HG03558 (cell line): Measurements from ENCODE around the gene SCGB1D1.

Source experiments
- ATAC-seq: cut with Tn5 transposase; IDR thresholded peaks from one replicate; pipeline ENCODE4 v1.9.1; 2021; ENCODE audit warnings: moderate number of reproducible peaks; ENCODE audit not compliant: unreplicated experiment; ENCODE audit errors: extremely low read depth

SCGB1D1 gene, protein sequence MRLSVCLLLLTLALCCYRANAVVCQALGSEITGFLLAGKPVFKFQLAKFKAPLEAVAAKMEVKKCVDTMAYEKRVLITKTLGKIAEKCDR

DNA sequence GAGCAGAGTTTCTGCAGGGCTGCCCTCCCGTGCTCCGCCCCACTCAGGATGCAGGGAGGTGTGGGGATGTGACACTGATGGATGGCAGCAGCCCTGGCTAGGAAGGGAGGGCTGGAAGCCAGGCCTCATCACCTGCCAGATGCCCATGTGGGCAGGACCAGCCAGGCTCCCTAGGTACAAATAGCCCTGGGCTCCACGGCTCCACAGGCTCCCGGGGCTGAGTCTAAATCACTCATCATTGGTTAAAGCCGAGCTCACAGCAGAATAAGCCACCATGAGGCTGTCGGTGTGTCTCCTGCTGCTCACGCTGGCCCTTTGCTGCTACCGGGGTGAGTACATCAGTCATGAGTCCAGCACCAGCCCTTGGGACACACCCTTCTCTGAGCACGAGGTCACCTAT, at the start of gene SCGB1D1:
TSS of gene SCGB1D1 (plus strand) at position 206 of the 400 bp plus-strand sequence. CDS start at position 275, 69 bp downstream.
- no peak for ATAC-seq

DNA sequence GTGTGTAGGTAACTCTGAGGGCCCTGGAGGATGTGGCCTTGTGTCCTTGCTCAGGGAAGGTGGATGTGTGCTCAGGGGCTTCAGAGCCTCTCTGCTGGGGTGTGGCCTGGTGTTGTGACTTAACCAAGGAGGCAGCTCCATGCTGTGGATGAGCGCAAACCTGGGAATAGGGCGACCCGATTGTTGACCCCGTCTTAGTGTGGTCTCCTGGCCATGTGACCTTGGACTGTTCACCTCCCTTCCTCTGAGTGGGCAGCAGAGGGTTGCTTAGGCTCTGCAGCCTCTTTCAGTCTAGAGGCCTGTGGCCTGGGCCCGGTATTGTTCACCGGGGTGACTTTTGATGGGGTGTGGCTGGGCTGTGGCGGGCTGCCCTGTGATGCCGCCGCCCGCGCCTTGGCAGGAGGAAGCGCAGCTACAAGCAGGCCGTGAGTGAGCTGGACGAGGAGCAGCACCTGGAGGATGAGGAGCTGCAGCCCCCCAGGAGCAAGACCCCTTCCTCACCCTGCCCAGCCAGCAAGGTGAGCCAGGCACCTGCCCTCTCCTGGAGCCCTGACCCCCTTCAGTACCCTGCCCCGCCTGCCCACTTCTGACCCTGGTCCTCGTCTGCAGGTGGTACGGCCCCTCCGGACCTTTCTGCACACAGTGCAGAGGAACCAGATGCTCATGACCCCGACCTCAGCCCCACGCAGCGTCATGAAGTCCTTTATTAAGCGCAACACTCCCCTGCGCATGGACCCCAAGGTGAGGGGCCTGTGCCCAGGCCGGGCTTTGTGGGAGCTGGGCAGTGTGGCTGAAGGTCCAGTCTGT, 49.5 kb upstream of the SCGB1D1 start:
- ATAC-seq = no peak

DNA sequence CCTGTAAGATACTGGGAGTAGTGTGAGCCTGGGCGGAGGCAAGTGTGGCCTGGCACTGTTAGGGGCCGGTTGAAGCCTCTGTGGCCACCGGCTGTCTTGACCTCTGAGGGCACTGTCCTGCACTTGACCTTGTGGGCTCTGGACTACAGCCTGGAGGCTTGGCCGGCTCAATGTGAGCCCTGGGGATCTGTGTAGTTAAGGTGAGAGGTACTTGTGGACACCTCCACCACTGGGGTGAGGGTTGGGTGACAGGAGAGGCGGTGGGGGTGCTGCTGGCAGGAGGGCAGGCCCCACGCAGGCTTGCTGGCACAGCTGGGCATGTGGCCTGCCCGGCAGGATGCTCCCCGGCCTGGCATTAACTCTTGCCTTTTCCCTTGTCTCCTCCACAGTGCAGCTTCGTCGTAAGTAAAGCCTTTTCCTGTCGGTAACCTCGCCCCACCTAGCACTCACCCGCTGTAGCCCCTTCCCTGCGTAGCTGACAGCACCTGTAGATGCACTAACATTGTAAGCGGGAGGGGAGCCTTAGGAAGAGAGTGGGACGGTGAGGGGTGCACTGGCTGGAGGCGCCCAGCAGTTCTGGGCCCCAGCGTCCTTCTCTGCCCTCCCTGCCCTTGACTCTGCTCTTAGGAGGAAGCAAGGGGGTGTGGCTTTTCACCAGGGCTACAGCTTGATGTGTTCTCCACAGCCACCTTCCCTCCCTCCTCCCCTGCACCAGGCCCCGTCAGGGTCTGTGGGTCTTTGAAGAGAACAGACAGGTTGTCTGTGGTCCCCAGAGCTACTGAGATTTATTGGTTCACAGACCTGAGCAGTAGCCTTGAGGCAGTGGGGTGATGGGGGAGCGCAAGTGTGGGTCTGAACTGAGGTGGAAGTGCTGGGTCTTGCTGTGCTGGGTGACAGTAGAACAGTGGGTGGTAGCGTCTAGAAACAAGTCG, 48.6 kb upstream of the SCGB1D1 start:
- no peak for ATAC-seq

DNA sequence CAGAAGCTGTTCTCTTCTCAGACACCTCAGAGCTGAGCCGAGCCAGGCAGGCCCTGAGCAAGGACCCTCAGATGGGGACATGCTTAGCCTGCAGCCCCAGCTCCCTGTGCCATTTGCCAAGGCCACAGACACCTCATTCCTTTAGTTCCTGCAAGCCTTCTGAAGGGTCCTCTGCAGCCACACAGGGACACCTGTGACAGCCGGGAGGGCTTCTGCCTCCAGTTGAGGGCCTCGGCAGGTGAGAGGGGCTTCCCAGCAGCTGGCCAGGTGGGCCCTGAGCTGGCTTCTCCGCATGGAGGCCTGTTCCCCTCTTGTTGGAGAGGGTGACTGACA, 48.0 kb upstream of the SCGB1D1 start:
- no peak for ATAC-seq

DNA sequence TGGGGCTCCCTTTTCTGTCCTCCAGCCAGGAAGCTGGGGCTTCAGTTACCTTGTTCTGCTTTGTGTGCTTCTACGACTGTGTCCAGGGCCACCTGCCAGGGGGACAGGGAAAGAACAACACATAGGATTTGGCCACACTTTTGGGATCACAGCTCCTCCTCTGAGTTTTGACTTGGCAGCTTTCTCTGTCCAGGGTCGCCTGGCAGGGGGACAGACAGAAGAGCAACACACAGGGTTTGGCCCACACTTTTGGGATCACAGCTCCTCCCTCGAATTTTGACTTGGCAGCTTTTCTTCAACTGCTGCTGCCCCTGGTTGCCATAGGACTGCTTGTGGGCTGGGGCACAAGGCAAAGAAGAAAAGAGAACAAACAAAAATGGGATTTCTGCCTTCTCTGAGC, 47.1 kb upstream of the SCGB1D1 start:
- ATAC-seq = no peak

DNA sequence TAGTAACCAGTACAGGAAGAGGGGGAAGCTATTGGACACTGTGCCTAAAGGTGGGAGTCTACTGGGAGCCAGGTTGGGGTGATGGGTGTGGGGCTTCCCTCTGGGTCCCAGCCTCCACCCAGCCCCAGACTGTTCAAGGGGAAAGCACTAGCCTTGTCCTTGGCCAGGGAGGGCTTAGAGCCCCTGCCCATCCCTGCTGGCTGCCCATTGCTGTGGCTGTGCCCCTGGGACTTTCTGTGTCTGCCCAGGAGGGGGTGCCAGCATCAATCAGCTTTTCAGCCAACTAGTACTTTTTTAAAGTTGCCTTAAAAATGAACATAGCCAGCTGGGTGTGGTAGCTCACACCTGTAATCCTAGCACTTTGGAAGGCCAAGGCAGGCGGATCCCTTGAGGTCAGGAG, 46.3 kb upstream of the SCGB1D1 start:
- no peak for ATAC-seq

DNA sequence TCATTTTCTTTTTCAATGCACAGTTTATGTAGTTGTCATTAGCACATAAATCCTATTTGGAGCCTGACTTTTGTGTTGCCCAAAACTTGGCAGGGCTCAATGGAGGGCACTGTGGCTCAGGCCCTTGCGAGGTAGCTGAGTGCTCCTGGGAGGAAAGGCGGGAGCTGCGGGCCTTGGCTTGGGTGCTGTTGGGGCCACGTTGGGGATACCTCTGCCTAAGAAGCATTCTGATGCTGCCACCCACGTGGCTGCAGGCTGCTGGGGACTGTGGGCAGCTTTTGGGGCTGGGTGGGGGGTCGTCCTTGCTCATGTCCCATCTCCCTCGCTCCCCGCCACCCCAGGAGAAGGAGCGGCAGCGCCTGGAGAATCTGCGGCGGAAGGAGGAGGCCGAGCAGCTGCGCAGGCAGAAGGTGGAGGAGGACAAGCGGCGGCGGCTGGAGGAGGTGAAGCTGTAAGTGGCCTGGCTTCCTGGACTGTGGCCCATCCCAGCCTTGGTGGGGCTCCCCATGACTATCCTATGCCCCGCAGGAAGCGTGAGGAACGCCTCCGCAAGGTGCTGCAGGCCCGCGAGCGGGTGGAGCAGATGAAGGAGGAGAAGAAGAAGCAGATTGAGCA, 45.3 kb upstream of the SCGB1D1 start:
- no peak for ATAC-seq

DNA sequence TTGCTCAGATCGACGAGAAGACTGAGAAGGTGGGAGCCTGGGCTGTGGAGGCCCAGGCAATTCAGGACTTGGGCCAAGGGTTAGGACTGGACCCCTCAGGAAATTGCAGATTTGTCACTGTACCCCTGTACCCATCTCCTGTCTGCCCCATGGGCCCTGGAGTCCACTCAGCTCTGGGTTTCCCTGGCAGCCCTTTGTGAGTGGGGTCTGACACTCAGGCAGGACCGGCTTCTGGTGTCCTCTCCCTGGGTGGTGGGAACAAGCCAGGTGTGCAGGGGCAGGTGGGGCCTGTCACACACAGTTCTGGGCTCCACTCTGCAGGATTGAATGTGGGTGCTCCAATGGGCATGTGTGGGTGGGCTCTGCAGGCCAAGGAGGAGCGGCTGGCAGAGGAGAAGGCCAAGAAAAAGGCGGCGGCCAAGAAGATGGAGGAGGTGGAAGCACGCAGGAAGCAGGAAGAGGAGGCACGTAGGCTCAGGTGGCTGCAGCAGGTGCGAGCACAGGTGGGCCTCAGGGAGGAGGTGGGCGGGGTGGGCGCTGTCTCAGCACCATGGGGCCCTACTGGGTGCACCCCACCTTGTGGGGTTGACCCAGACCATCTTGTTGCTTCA, 44.6 kb upstream of the SCGB1D1 start:
- no peak for ATAC-seq

DNA sequence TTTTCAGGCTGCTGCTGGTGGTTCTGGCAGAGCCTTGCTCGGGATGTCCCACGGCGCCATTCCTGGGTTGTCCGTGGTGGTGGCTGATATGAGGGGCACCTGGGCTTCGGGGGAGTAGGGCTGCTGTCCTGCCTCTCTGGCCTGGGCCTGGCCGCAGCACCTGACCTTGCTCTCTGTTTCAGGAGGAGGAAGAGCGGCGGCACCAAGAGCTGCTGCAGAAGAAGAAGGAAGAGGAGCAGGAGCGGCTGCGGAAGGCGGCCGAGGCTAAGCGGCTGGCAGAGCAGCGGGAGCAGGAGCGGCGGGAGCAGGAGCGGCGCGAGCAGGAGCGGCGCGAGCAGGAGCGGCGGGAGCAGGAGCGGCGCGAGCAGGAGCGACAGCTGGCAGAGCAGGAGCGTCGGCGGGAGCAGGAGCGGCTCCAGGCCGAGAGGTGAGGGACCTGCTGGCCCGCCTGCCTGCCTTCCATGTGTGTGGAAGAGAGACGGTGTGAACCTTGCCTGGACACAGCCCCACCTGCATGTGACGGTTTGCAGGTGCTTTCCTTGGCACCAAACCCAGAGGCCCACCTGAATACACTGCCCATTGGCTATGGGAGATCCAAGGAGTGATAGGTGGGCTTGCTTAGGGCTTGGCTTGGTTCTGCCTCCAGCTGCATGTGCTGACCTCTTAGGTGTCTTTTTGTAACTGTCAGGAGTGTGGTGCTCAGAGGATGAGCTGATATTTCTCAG, 43.4 kb upstream of the SCGB1D1 start:
- no peak for ATAC-seq

DNA sequence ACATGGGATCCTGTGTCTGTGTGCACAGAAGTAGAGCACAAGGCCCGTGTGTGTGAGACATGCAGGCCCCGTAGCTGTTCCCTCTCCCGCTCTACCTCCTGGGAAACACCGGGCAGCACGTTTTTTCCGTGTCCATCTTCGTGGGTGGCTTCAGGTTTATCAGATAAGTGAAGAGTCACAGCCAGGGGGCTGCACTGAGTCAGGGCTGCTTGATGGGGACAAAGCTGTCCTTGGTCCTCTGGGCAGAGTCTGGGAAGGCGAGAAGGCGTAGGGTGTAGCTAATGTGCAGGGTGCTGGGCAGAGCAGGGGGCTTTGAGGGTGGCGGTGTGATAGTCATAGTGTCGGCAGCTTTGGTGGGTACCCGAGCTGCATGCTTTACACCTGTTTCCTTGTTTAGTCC, 42.5 kb upstream of the SCGB1D1 start:
- no peak for ATAC-seq

DNA sequence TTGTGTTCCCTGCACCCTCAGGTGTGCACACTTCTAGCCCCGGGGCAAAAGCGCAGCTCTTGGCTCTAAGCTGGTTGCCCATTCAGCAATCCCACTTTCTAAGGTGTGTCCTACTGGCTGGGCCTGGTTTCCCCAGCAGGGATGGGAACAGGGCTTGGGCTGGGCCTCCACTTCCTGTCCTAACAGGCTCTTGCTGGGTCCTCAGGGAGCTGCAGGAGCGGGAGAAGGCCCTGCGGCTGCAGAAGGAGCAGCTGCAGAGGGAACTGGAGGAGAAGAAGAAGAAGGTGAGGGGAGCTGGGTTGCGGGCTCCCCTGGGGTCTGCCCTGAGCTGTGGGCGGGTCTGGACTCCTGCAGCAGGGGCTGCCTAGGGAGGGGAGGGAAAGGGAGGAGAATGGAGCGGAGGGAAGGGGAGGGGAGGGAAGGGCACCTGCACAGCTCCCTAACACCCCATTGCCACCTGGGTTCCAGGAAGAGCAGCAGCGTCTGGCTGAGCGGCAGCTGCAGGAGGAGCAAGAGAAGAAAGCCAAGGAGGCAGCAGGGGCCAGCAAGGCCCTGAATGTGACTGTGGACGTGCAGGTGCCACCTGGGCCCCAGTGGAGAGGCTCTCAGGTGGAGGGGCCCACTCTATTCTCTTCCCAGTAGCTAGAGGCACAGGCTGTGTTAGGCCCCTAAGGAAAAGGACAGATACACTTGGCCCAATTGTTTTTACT, 41.6 kb upstream of the SCGB1D1 start:
- ATAC-seq = no peak

DNA sequence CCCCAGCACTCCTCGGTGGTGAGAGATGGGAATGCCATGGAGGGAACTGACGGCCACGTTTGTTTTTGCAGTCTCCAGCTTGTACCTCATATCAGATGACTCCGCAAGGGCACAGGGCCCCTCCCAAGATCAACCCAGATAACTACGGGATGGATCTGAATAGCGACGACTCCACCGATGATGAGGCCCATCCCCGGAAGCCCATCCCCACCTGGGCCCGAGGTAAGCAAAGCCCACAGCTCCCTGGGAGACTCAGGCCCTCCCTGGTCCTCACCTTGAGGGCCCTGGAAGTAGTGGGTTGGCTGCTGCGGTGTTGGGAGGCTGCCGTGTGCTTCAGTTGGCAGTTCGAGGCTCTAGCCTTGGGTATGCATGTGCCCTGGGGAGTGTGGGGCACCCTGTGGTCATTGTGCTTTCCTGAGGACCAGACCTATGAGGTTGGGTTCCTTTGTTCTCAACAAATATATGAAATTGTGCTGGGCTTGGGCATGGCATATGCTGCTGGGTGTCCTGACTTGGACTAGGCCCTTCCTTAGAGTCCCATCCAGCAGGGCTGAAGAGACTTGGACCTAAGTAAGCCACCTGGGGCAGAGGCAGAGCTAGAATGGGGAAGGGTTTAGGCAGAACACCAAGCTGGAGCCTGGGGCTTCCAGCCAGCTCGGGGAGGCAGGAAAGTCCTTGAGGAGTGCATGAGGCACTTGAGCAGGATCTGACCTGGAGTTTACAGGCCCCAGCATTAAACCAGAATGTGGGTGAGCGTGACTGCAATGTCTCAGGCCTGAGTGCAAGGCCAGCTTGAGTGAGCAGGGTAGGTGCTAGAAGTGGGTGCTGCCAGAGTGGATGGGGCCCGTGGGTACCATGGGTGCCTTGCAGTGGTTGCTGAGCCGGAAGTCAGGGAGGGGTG, 39.8 kb upstream of the SCGB1D1 start:
- ATAC-seq = no peak

DNA sequence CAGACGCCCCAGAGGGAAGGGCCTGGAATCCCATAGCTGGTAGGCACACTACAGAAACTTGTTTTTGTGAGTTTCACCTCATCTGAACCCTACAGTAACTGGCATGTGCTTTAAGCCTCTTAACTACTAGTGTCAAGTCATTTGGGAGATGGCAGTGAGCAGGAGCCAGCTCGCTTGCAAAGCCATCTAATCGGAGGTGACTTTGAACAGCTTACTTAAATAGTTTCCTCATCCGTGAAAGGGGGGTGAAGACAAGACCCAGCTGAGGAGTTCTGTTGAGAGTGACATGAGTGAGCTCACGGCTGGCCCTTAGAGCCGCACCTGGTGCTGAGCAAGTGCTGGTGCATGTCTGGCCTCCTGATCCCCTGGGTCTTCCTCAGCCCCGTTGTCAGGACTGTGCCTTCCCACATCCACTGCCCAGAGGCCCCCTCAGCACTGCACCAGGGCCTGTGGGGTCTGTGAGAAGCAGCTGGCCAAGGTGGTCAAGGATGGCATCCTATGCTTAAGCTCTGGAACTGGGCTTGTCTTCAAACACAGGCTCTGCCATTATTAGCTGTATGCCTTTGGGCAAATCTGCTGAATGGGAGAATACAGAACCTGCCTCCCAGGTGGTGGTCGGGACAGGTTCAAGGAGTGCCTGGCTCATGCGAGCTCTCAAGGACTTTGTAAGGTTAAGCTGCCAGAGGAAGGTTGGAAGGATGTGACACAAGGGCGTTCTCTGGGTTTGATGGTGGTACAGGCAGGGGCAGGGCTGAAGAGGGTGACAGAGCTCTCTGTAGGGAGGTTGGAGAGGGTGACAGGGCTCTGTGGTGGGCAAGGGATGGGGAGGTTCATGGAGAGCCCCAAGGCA, 38.9 kb upstream of the SCGB1D1 start:
- ATAC-seq = no peak

DNA sequence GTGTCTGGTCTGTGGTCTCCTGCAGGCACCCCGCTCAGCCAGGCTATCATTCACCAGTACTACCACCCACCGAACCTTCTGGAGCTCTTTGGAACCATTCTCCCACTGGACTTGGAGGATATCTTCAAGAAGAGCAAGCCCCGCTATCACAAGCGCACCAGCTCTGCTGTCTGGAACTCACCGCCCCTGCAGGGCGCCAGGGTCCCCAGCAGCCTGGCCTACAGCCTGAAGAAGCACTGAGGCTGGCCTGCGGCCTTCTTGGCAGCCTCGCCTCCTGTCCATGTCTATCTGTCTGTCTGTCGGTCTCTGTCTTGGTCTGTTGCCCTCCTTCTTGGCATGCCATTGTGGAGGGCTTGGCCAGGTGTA, 38.3 kb upstream of the SCGB1D1 start:
- ATAC-seq = no peak

DNA sequence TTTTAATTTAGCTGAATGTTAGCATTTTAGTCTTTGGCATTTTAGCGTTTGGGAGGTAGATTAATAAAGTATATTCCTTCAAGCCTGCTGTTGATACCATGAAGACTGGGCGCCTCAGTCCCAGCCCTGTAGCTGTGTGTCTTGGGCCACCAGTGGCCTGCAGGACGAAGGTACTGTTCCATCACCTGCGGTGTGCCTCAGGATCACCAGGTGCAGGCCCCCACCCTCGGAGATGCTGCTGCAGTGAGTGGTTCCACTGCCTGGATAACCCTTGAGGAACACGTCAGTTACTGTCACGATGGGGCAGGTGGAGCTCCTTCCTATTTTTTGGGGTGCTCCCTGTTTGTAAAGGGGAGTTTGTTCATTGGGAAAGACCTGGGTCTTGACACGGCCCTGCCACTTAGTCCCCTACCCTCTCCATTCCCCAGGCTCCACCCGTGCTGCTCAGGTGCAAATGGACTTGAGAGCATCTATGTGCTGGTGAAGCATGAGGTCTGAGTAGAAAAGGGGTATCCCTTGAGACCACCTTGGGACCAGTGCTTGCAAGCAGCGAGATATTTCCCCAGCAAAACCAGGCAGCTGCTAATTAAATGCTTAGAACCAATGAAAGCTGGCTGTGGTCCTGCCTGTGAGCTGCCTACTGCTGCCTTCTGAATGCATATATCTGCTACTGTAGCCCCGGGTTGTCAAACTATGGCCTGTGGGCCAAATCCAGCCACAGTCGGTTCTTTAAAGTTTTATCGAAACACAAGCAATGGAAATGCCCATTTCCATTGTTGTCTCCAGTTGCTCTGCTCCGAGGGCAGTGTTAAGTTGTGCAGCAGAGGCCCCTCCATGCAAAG, 37.5 kb upstream of the SCGB1D1 start:
- no peak for ATAC-seq

DNA sequence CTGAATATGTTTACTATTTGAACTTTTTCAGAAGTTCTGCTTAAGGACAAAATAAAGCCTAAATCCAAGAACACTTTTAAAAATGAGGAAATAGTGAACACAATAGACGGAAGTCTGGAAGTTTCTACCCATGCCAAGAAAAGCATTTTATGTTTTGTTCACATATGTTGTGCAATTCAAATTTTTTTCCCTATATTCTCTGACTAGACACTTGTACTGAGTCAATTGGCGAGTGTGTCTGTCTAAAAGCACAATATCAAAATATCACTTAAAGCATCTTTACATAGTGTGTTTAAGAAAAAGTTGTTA, 37.0 kb upstream of the SCGB1D1 start:
- ATAC-seq = no peak

DNA sequence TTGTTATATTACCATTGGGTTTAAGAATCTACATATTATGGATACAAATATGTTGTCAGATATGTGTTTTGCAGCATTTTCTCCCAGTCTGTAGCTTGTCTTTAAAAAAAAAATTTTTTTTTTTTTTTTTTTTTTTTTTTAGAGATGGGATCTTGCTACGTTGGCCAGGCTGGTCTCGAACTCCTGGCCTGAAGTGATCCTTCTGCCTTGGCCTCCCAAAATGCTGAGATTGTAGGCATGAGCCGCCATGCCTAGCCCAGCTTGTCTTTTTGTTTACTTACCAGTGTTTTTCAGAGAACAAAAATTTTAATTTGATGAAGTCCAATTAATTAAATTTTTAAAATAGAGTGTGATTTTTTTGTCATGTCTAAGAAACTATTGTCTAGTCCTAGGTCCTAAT, 36.4 kb upstream of the SCGB1D1 start:
- ATAC-seq = no peak
